ENCODE measurements around the gene REXO1.
"Not testable (repeated sequence)": the region's sequence is repeated elsewhere in the genome, so short reads cannot be mapped to it uniquely, and the experiment has no call there.

The REXO1 gene

GRCh38 chr19:1875646-1876495 lies 27.6 kb upstream of the REXO1 start:
- DNase-seq (ENCODE audit: low read depth), result peak; percentile 70

- not testable (repeated sequence) for DNase-seq (ENCODE audit: low read depth)
These were observed 27.0 kb upstream of the REXO1 start for GRCh38 chr19:1875265-1875645.

- no peak for DNase-seq (ENCODE audit: low read depth)
These were observed 26.4 kb upstream of the REXO1 start for GRCh38 chr19:1874554-1875185.

- no peak for DNase-seq (ENCODE audit: low read depth)
These were observed 25.5 kb upstream of the REXO1 start for GRCh38 chr19:1873524-1874473.

GRCh38 chr19:1872807-1873523 lies 24.7 kb upstream of the REXO1 start:
- DNase-seq (ENCODE audit: low read depth), result no peak

- no peak for DNase-seq (ENCODE audit: low read depth)
These were observed 23.3 kb upstream of the REXO1 start for GRCh38 chr19:1871630-1872029.

- no peak for DNase-seq (ENCODE audit: low read depth)
These were observed 22.9 kb upstream of the REXO1 start for GRCh38 chr19:1871140-1871597.

GRCh38 chr19:1868971-1869370 lies 20.7 kb upstream of the REXO1 start:
- no peak for DNase-seq (ENCODE audit: low read depth)

- no peak for DNase-seq (ENCODE audit: low read depth)
These were observed 19.1 kb upstream of the REXO1 start for GRCh38 chr19:1867349-1867724.

- DNase-seq (ENCODE audit: low read depth), result no peak
These were observed 18.5 kb upstream of the REXO1 start for GRCh38 chr19:1866693-1867348.

GRCh38 chr19:1865172-1866010 lies 17.1 kb upstream of the REXO1 start:
- DNase-seq (ENCODE audit: low read depth), result no peak

GRCh38 chr19:1864480-1865171 lies 16.3 kb upstream of the REXO1 start:
- DNase-seq (ENCODE audit: low read depth), result peak; percentile 22

- peak; percentile 85 for DNase-seq (ENCODE audit: low read depth)
These were observed 15.6 kb upstream of the REXO1 start for GRCh38 chr19:1863638-1864479.

- no peak for DNase-seq (ENCODE audit: low read depth)
These were observed 15.0 kb upstream of the REXO1 start, which contains the start of gene KLF16 for GRCh38 chr19:1863328-1863637. Gene KLF16, minus strand, starts transcription at chr19:1863579. Its CDS starts 82 bp downstream, at chr19:1863497.

GRCh38 chr19:1862424-1863327 lies 14.4 kb upstream of the REXO1 start:
- DNase-seq (ENCODE audit: low read depth), result no peak

GRCh38 chr19:1862068-1862423 lies 13.8 kb upstream of the REXO1 start:
- no peak for DNase-seq (ENCODE audit: low read depth)

- DNase-seq (ENCODE audit: low read depth), result no peak
These were observed 13.3 kb upstream of the REXO1 start for GRCh38 chr19:1861599-1862031.

All from fibroblast of the conjunctiva (primary cell).